ENCODE data around the gene VAPA. TPM values are rescaled to one million over a fixed set of nuclear protein-coding genes. Genes with fewer than 3 reads are reported as not detected.

The VAPA gene
- polyA plus RNA-seq, 4 donors: 195 to 306 (median 241) TPM

DNA sequence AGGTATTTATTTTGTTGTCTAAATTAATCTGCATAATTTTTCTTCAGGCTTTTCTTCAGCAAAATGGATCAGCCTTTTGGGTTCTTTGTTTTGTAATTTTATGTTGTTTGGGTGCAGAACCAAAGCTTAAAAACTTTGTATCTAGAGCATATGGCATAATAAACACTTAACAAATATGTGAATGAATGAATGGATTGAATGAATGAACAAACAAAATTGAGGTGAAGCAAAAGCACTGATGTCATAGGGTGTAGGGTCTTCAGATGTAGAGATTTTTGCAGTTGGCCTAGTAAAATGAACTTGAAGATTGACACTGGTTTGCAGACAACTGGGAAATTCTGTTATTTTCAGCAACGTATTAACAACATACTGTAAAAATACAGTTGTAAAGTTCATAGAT lies 17.3 kb downstream of the VAPA start:
- DNase-seq (ENCODE audit: low read depth in 4 of 4, low spot score in 3 of 4): no peak

DNA sequence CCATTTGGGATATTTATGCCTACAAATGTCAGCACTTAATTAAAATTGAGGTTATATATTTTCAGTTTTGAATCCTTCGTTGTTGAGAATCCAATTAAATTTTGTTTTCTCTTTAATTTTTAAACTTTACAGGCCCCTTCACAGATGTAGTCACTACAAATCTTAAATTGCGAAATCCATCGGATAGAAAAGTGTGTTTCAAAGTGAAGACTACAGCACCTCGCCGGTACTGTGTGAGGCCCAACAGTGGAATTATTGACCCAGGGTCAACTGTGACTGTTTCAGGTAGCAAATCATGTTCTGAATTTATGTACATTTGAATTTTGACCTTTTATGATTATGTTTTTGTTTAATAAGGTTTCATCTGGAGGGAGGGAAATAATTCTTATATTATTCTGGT lies 17.9 kb downstream of the VAPA start:
- no peak for DNase-seq (ENCODE audit: low read depth in 4 of 4, low spot score in 3 of 4)

DNA sequence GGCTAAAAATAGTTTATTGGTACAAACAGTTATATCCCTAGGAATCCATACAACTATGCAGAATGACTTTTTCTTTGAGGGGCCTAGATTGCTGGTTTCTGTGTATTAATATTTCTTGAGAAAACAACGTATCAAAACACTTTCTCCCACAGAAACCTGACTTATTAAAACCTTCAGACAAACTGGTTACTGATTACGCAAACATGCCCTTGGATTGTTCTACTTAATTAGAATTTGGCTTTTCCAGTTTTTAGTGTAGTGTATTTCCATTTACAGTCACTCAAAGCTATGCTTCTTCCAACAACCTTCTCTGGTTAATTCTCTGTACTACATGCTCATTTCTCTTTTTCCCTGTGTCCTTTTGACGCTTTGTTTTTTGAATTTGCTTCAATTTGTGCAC lies 20.0 kb downstream of the VAPA start:
- no peak for DNase-seq (ENCODE audit: low read depth in 4 of 4, low spot score in 3 of 4)

DNA sequence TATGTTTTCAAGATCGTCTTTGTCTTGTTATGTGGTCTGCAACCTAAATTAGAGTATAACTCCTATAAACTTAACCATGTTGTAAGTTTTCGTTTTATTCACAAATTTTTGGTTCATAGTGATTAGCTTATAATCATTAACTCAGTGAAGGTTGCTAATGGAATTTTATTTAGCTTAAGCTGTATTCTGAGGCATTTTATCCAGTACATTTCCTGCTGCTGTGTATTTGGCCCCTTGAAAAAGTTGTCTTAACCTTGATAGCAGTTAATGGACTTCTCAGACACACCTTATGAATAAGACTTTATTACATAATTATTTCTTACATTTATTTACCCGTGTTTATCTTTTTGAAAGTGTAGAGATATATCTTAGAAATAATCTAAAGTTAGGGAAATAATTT lies 20.5 kb downstream of the VAPA start:
- DNase-seq (ENCODE audit: low read depth in 4 of 4, low spot score in 3 of 4): no peak

DNA sequence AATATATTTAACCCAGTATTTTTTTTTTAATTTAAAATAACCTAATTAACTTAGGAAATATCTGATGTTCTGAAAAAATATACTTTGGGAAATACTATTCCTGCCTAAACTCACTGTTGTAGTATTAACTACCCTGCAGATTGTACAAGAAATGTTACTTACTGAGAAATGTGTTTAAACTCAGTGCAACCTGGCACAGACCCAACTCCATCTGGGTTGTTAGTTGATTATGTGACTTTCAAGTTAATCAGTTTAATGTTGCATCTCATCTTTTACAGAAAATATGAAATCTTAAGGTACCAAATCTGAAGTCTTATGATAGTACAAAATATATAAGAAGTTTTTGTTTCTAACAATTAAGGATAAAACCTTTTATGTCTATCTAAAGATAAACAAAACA lies 27.3 kb downstream of the VAPA start:
- no peak for DNase-seq (ENCODE audit: low read depth in 4 of 4, low spot score in 3 of 4)

DNA sequence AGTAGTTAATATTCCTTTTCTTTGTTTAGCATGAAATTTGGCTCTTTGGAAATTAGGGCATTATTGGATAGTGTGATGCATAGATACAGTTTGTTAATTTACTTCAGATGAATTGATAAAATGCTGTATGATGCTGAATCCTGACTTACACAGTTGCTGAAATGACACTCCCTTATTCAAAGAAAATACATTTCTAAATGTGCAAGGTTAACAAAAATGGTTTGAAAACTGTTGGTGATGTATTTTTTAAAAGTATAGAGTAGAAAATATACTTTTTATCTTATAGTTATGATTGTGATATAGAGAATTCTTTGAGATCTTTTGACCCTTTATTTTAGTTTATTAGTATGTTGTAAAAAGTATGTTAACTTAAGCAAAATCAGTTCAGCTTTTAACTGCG lies 27.8 kb downstream of the VAPA start:
- no peak for DNase-seq (ENCODE audit: low read depth in 4 of 4, low spot score in 3 of 4)

DNA sequence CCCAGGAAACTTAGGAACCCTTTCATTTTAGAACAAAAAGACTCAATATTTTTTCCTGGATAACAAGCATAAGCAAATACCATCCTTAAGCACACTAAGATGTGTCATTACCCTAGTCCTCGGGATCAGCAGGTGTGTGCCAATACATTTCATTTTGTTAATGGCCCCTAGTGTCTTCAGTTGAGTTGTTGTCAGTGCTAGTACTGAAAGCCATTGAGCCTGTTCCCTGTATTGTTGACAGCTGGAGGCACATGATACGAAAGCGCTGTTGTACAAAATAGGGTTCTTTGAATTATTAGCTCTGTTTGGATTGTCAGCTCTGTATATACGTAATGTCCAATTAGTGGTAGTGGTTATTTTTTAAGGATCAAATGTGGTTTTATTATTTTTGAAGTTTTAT lies 29.5 kb downstream of the VAPA start:
- no peak for DNase-seq (ENCODE audit: low read depth in 4 of 4, low spot score in 3 of 4)

DNA sequence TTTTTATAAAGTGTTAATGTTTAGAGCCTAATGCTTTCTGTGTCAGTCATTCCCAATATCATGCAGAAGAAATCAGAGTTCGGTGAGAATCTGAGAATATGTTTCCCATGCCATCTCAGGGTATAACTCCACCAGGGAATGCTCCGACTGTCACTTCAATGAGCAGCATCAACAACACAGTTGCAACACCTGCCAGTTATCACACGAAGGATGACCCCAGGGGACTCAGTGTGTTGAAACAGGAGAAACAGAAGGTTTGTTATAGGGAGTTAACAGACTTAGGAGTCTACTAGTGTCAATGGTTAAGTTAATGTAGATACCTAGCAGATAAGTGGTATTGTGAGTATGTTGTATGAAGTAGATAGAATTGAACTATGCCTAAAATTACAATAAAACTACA lies 31.0 kb downstream of the VAPA start:
- DNase-seq (ENCODE audit: low read depth in 4 of 4, low spot score in 3 of 4): no peak

DNA sequence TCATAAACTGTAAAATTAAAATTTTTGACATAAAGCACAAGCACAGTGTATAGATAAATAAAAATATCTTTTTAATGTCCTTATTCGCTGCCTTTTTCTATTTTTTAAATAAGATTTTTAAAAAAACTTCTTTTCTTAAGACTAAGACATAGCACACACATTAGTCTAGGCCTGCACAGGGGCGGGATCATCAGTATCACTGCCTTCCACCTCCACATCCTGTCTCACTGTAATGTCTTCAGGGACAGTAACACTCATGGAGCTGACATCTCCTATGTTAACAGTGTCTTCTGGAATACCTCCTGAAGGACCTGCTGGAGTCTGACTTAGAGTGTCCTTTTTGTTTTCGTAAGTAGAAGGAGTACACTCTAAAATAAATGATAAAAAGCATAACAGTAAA lies 33.0 kb downstream of the VAPA start:
- DNase-seq (ENCODE audit: low read depth in 4 of 4, low spot score in 3 of 4): no peak

DNA sequence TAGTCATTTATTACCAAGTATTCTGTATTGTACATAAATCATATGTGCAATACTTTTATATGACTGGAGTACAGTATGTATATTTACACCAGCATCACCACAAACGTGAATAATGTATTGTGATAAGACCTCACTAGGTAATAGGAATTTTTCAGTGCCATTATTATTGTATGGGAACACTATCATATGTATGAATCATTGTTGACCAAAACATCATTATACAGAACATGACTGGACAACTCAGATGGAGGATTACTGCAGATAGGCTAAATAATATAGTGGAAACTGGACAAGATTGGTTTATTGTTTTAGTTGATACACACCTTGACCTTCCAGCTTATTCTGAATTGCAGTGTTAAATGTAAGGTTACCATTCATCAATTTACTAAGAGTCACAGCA lies 33.4 kb downstream of the VAPA start:
- DNase-seq (ENCODE audit: low read depth in 4 of 4, low spot score in 3 of 4): no peak

DNA sequence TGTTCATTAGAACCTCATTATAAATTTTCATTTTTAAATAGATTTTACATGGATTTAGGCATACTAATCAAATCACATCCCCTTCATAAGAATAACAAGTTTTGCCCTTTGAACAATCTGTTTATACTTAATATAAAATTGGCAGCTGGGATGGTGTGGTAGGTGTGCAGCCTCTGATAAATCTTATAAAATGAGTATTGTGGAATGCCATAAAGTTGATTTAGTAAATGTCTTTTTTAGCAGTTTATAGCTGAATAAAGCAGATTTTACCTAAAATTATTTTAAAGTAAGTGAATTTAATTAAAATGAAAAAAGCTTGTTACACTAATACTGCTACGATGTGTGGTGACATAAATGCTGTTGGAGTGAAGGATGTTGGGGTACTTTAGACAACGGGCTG lies 35.5 kb downstream of the VAPA start:
- DNase-seq (ENCODE audit: low read depth in 4 of 4, low spot score in 3 of 4): no peak

DNA sequence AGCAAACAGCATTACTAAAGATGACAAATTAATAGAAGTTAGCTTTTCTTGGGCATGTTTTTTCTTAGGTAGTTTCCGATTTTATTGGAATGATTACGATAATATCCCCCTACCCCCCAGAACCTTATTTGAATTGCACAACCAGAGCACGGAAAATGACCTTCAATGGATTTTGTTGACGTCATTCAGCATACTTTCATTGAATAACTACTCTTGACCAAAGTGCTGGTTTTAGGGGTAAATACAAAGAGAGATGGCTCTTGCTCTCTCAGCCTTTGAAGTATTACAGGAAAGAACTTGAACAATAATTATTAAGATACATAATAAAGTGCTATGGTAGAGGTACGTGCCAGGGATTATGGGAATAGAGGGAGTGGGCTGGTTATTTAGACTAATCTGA lies 36.0 kb downstream of the VAPA start:
- no peak for DNase-seq (ENCODE audit: low read depth in 4 of 4, low spot score in 3 of 4)

DNA sequence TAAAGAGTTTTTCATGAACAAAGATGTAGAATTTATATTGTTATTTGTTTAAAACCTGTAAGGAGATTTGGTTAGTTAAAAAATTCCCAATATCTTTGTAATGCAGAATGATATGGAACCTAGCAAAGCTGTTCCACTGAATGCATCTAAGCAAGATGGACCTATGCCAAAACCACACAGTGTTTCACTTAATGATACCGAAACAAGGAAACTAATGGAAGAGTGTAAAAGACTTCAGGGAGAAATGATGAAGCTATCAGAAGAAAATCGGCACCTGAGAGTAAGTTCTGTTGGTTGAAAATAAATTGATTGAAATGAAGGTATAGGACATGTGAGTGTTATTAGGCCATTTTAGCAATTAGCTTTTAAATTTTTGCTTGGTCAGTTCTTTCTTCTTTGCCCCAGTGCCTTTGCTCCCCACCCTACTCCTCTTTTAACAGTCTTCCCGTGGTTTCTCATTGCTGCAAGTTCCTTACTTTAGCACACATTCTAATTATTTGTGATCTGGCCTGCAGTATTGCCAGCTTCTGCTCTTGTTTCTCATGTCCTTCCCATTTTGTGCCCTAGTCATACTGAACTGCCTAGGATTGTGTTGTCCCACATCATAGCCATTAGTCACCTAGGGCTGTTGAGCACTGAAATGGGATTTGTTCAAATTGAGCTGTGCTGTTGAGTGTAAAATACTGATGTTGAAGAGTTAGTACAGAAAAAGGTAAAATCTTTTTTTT lies 36.6 kb downstream of the VAPA start:
- DNase-seq (ENCODE audit: low read depth in 4 of 4, low spot score in 3 of 4): no peak

DNA sequence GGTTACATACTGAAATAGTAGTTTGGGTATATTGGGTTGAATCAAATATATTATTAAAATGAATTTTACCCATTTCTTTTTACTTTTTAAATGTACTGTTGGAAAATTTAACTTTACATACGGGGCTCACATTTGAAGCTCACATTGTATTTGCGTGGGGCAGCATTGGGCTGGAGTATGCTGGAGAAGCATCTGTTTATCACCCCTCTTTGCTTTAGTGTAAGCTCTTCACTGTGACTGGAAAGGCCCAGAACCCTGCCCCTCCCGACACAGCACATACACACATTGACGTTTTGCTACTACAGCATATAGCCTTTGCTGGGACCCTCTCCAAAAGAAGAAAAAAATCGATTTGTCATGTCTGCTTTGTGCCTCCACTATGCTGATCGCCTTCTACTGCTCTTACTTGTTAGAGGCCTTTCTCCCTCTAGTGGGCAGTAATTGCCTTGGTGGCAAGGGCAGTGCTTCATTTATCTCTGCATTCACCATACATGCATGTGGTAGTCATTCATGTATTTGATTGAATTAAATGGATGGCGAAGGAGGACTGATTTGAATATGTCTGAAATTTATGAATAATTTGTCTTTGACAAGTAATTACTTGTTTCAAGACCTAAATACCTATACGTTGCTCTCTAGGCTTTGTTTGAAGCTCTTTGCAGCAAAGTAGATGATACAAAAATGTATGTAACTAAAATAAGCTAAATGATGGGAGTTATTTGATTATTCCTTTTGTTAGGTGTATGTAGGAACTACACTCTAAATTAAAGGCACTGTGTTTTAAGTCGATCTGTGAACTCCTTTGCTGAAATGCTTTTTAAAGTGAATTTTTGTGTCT lies 37.4 kb downstream of the VAPA start:
- DNase-seq (ENCODE audit: low read depth in 4 of 4, low spot score in 3 of 4): peak in 3 of 4 donors; percentile 12 to 24 (median 14)

DNA sequence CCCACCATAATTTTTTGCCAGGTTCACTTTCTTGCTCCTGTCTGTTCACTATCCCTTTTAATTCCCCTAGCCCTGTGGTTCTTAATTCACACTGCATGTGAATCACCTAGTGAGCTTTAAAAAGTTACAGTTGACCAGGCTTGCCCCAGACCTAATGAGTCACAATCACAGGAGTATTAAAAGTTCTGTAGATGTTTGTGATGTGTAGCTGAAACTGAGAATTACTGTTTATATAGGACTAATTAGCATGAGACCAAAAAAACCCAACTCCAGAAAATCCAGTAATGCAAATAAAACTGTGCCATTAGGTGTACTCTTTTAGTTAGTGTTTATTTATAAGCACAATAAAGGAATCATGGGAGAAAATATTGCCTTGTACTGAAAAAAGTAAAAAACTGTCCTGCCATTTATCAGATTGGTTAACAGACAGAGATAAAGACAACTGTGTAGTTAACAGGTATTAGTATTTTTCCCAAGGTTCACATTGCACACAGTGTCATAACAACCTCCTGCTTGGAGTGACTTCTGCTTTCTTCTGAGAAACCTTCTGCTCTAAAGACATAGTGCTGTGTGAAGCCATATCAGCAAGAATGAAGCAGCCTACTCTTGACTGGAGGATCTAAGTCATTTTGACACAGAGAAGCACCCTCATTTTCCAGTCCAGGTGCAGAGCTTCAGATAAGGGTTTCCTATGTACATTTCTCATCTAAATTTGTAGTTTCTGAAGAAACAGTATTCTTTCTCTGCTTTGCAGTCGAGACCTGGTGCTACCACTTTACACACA lies 39.0 kb downstream of the VAPA start:
- DNase-seq (ENCODE audit: low read depth in 4 of 4, low spot score in 3 of 4): no peak

DNA sequence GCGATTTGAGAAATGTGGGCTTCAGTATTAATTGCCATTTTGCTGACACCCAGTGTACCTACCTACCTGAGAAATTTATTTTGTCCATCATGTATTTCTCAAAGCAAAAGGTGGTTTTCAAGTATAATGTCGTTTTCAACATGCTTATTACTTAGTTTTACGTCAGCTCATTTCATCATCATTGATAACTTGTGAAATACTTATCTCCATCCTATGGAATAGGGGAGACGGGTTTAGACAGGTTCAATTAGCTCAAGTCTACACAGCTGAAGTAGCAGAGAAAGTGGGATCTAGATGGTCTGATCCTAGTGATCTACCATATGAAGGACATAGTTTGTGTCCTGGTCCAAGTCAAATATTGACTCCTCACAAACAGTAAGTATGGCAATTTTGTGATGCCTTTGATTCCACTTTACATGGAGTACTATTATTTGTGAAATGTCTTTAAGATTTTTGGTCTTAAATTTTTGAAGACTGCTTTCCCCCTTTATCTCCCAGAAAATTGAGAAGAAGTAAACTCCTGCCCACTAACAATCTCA lies 45.1 kb downstream of the VAPA start:
- DNase-seq (ENCODE audit: low read depth in 4 of 4, low spot score in 3 of 4): no peak

DNA sequence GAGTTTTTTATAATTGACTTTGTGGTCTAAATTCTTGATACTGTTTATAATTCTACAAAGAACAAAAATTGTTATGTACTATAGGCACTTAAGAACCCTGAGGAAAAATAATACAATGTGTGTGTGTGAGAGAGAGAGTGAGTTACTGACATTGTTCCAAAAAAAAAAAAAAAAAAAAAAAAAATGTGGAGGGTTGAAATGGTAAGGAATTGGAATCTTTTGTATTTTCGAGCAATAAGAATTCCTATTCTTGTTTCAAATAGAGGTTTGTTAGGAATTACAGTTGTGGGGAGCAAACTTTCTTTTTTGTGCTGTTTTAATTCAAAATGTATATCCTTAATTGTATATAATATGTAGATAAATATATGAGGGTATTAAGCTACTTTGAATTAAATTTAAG lies 45.7 kb downstream of the VAPA start:
- DNase-seq (ENCODE audit: low read depth in 4 of 4, low spot score in 3 of 4): no peak

DNA sequence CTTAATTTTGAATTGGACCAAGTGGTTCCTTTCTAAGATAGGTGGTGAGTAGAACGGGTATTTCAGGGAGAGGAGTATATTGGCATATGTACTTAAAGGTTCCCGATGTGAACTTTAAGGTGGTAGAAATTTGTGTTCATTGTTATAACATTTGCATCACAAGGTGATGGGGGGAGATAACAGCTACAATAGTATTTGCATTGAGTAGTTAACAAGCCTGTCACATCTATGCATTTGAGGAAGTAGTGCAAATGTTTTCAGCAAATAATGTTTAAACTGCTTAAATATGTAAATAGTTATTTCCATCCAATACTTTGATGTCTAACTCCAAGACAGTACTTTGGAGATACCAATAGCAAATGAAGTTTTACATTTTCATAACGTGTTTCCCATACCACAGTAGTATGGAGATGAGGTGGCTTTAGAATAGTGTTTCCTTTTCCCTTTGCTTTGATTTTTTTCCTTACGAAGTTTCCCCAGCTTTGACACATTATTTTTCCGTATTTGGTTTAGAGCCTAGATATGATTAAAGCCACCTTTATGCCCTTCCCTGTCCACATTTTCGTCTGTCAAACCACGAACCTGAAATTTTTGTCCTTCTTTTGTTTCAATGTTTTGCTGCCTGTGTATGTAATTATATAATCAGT lies 46.6 kb downstream of the VAPA start:
- no peak for DNase-seq (ENCODE audit: low read depth in 4 of 4, low spot score in 3 of 4)

DNA sequence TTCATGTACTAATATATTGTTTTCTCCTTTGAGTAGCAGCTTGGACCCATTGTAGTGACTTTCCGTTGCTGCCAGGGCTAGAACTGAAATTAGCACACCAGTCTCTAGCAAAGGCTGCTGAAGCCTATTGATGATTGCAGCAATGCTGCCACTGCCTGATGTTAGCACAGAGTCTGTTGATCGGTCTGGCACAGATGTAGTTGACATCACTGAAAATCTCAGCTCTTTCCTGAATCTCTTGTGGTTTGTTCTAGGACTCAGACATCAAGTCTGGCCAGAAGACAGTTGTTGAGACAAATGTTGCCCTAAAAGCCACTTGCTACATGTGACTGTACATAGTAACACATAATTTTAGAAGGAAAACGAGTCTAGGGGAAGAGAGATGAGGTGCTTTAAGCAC lies 47.2 kb downstream of the VAPA start:
- no peak for DNase-seq (ENCODE audit: low read depth in 4 of 4, low spot score in 3 of 4)

DNA sequence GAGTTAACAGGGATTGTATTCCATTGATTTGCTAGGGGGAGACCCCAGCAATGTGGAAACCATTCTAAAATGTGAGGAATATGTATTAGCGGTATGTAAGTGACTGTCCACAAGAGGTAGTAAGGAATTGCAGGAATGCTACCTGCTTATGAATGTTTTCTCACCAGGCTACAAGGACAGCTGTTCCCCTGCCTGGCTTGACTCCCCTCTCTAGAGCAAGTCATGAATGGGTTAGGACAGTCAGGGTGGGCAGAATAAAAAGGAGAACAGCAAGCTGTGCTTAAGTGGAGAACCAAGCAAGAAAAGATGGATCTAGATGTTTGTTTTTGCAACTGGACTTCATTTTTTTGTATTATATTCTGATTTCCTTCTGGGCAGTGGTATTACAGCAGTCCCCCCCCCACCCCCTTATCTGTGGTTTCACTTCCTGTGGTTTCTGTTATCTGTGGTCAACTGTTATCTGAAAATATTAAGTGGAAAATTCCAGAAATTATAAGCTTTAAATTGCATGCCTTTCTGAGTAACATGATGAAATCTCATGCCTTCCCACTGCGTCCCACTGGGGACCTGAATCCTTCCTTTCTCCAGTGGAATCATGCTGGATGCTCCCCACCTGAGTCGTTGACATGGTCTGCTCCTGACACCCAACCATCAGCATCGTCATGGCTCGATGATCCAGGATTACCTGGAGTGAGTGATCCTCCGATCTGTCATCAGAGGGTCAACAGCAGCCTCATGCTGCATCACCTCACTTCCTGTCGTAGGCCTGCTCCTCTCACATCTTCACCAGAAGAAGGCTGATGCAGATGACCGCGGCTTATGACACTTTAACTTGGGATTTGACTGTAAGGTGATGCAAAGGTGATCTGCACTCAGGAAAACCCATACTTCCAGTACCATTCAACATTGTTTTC lies 52.2 kb downstream of the VAPA start:
- DNase-seq (ENCODE audit: low read depth in 4 of 4, low spot score in 3 of 4): no peak
